ENCODE data around the gene C19orf33. TPM values are rescaled to one million over a fixed set of nuclear protein-coding genes. Genes with fewer than 3 reads are reported as not detected.

The C19orf33 gene
- total RNA-seq, 1 experiment from 2014 or later = 135 TPM

- Histone ChIP-seq H3K9ac (ENCODE audit: low read length) (no peak overlapping the region), H4K20me1 (ENCODE audit: insufficient read depth) (no peaks in the 10 kb centered on the region), H3K4me2 (ENCODE audit: low read length) (no peak overlapping the region), H3K9me2 (ENCODE audit: insufficient read depth) (no peaks in the 10 kb centered on the region), H3K79me2 (ENCODE audit: insufficient read depth, low read length) (peaks cover 15% of the 10 kb centered on the region; the same call in 1 of the 2 replicates), H3K36me3 (ENCODE audit: control insufficient read depth in 1 of 2, insufficient read depth in 2 of 2, low read length in 2 of 2) (peaks cover 10% of the 10 kb centered on the region in 2 experiments; a peak in 3 of 4 replicates), H3K4me3 (replicated peaks in 1 of 2; ENCODE audit: low read depth in 1 of 2, low read length in 2 of 2) (no peak overlapping the region), H2AFZ (ENCODE audit: low read depth, low read length, poor library complexity, severe bottlenecking) (no peak overlapping the region), H3K9me3 (ENCODE audit: control insufficient read depth in 1 of 2, insufficient read depth in 1 of 2, low read depth in 1 of 2, low read length in 2 of 2) (no peaks in the 10 kb centered on the region), H3K27ac (ENCODE audit: low read depth, low read length) (no peak overlapping the region), H3K4me1 (ENCODE audit: control insufficient read depth in 1 of 2, insufficient read depth in 2 of 2, low read length in 2 of 2) (peaks cover 10 to 15% of the 10 kb centered on the region in 2 experiments), H3K27me3 (ENCODE audit: insufficient read depth, low read length) (no peaks in the 10 kb centered on the region)
- no TSS peak for BruUV-seq (replicated peaks)
- TF ChIP-seq, protein P1, sequence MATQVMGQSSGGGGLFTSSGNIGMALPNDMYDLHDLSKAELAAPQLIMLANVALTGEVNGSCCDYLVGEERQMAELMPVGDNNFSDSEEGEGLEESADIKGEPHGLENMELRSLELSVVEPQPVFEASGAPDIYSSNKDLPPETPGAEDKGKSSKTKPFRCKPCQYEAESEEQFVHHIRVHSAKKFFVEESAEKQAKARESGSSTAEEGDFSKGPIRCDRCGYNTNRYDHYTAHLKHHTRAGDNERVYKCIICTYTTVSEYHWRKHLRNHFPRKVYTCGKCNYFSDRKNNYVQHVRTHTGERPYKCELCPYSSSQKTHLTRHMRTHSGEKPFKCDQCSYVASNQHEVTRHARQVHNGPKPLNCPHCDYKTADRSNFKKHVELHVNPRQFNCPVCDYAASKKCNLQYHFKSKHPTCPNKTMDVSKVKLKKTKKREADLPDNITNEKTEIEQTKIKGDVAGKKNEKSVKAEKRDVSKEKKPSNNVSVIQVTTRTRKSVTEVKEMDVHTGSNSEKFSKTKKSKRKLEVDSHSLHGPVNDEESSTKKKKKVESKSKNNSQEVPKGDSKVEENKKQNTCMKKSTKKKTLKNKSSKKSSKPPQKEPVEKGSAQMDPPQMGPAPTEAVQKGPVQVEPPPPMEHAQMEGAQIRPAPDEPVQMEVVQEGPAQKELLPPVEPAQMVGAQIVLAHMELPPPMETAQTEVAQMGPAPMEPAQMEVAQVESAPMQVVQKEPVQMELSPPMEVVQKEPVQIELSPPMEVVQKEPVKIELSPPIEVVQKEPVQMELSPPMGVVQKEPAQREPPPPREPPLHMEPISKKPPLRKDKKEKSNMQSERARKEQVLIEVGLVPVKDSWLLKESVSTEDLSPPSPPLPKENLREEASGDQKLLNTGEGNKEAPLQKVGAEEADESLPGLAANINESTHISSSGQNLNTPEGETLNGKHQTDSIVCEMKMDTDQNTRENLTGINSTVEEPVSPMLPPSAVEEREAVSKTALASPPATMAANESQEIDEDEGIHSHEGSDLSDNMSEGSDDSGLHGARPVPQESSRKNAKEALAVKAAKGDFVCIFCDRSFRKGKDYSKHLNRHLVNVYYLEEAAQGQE (IDR thresholded peaks at IDR 0.05; ENCODE audit: low read depth) = no peak
- TF ChIP-seq RAD21 (IDR thresholded peaks at IDR 0.05; ENCODE audit: low read depth) = no peak
- no peak for TF ChIP-seq ELF1 (IDR thresholded peaks at IDR 0.05; ENCODE audit: borderline replicate concordance, low read depth)
- no peak for TF ChIP-seq EZH2phosphoT487 (IDR thresholded peaks at IDR 0.05; ENCODE audit: borderline replicate concordance)
- no peak for TF ChIP-seq SIN3A (IDR thresholded peaks at IDR 0.05; ENCODE audit: low read depth)
- TF ChIP-seq TCF7L2 (IDR thresholded peaks at IDR 0.05; ENCODE audit: borderline replicate concordance, extremely low read depth, insufficient read depth, insufficient read length) = no peak
- TF ChIP-seq POLR2AphosphoS5 (IDR thresholded peaks at IDR 0.05; ENCODE audit: low read depth, low read length) = no peak
- ATAC-seq (no peak), DNase-seq (ENCODE audit: low read depth, low spot score) (no peak)
- ChIA-PET RAD21 (ENCODE audit: low non-redundant PET in 1 of 2, low total read pairs in 2 of 2, uncharacterized antibody in 2 of 2, unreplicated experiment in 2 of 2) (no interaction called here), CTCF (interaction anchor here (0.6 kb wide), 1 partner anchor 24 kb away, joined by 3 read pairs; no protein-coding TSS in a partner anchor), POLR2A (no interaction called here)
- intact Hi-C loops (cut with micrococcal nuclease) = no loop called here
Observed at GRCh38 chr19:38309615-38310278, 5.7 kb downstream of the C19orf33 start.
